Esophagus muscularis mucosa (tissue), 4 donors: ENCODE measurements around the gene ST8SIA5. TPM values are rescaled to one million over a fixed set of nuclear protein-coding genes. Genes with fewer than 3 reads are reported as not detected.

ENCODE experiments used
- DNase-seq: peaks from one replicate; pipeline ENCODE4 v3.0.0-alpha.2; 2017; ENCODE audit errors: extremely low spot score
- H3K27ac ChIP-seq, 4 donors: fragments of 200-600 bp; sonication (generic); replicated peaks in 1 of 4; 1 replicate in 3 of 4; 2 replicates in 1 of 4; pipeline ENCODE4 v1.5.1; 2016 to 2019; ENCODE audit warnings: mild to moderate bottlenecking in 1 of 4
- H3K27me3 ChIP-seq, 4 donors: fragments of 200-600 bp; sonication (generic); one replicate each; pipeline versions ENCODE4 v1.5.1 to v1.6.0; 2016 to 2019
- H3K36me3 ChIP-seq, 4 donors: fragments of 200-600 bp; sonication (generic); one replicate each; pipeline ENCODE4 v1.5.1; 2016 to 2019
- H3K4me1 ChIP-seq, 4 donors: fragments of 200-600 bp; sonication (generic); one replicate each; pipeline ENCODE4 v1.5.1; 2016 to 2019
- H3K4me3 ChIP-seq, 4 donors: fragments of 200-600 bp; sonication (generic); 1 replicate in 2 of 4; 2 replicates in 2 of 4; pipeline ENCODE4 v1.5.1; 2016 to 2019; ENCODE audit warnings: mild to moderate bottlenecking in 4 of 4, moderate library complexity in 1 of 4
- H3K9me3 ChIP-seq, 4 donors: fragments of 200-600 bp; sonication (generic); 1 replicate in 3 of 4; 2 replicates in 1 of 4; pipeline ENCODE4 v1.5.1; 2016 to 2019
- CTCF ChIP-seq, 3 experiments: fragments of 200-600 bp in 2 of 3; fragments of 450-650 bp in 1 of 3; sonication (generic) in 2 of 3; IDR thresholded peaks; one replicate each; pipeline ENCODE4 v1.5.1; 2017 to 2019; ENCODE audit warnings: antibody characterized with exemption in 3 of 3, mild to moderate bottlenecking in 2 of 3, moderate library complexity in 1 of 3
- EP300 ChIP-seq: sonication (generic); formaldehyde crosslinking; IDR thresholded peaks from one replicate; pipeline ENCODE4 v1.6.1; 2017; ENCODE audit warnings: antibody characterized with exemption
- POLR2A ChIP-seq: fragments of 450-650 bp; IDR thresholded peaks from one replicate; pipeline ENCODE4 v1.6.1; 2017; ENCODE audit warnings: antibody characterized with exemption, moderate library complexity, mild to moderate bottlenecking, low read depth
- POLR2AphosphoS5 ChIP-seq, 2 donors: sonication (generic); formaldehyde crosslinking; IDR thresholded peaks; one replicate each; pipeline ENCODE4 v1.6.1; 2017; ENCODE audit warnings: antibody characterized with exemption in 2 of 2
- WGBS: methylation state at CpG from one replicate; pipeline ENCODE4 v1.1.5; 2018; 5-methylcytosine and 5-hydroxymethylcytosine counted together
- intact Hi-C: fragments of 100-400 bp; cut with DNase I; formaldehyde crosslinking; loops from one replicate; pipeline ENCODE4 v1.15.1; 2023
- total RNA-seq, 4 donors: library from RNA; depleted of rRNA; stranded (reverse); fragments of >200 nt; gene quantifications; one replicate each; pipeline versions ENCODE4 v1.1.0 to v1.2.1, GENCODE V29; 2016

The ST8SIA5 gene
- total RNA-seq, 4 donors from 2014 or later, result 0.06 to 0.26 TPM; not detected in 2

GRCh38 chr18:46772357-46772756, 15.5 kb upstream of the ST8SIA5 start:
- no peak for TF ChIP-seq POLR2AphosphoS5 (IDR thresholded peaks at IDR 0.05)
- no peak for TF ChIP-seq POLR2A
- no peak for TF ChIP-seq EP300
- TF ChIP-seq CTCF (IDR thresholded peaks at IDR 0.05), result no peak
- intact Hi-C loops, result no loop called here
- no peaks in the 10 kb centered on the region for H3K36me3 ChIP-seq
- no peak overlapping the region for H3K4me3 ChIP-seq
- H3K27me3 ChIP-seq, result peaks cover 0 to 14% (median 0%) of the 10 kb centered on the region in 4 donors
- peaks cover 0 to 10% (median 0%) of the 10 kb centered on the region in 4 donors for H3K4me1 ChIP-seq
- H3K9me3 ChIP-seq, result no peaks in the 10 kb centered on the region
- WGBS, result 56% methylated on average over 5 of the region's 5 CpGs
- no peak for DNase-seq
- no peak overlapping the region for H3K27ac ChIP-seq

DNA sequence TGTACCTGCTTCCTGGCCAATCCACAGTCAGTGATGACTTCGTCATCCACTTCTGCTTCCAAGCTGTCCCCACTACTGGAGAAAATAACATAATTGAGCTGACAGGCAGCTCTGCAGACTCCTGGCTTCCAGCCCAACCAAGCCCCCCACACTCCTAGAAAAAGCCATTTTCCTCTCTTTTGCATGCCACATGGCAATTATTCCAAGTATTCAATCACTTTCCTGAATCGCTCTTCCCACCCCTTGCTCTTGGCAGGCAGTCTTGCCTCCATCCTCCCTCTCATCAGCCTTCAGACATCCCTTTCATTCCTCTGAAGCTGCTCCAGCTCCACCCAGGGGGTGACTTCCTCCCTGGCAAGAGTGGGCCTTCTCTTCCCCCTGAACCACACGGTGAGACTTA, 14.3 kb upstream of the ST8SIA5 start:
- peaks cover 0 to 14% (median 0%) of the 10 kb centered on the region in 4 donors for H3K27me3 ChIP-seq
- WGBS, result 47% methylated on average over 3 of the region's 3 CpGs
- no peaks in the 10 kb centered on the region for H3K36me3 ChIP-seq
- no peak overlapping the region for H3K27ac ChIP-seq
- H3K4me3 ChIP-seq, result no peak overlapping the region
- DNase-seq, result no peak
- no peaks in the 10 kb centered on the region for H3K9me3 ChIP-seq
- TF ChIP-seq CTCF (IDR thresholded peaks at IDR 0.05) (no peak), EP300 (no peak), POLR2A (no peak), POLR2AphosphoS5 (IDR thresholded peaks at IDR 0.05) (no peak)
- intact Hi-C loops, result no loop called here
- peaks cover 0 to 10% (median 0%) of the 10 kb centered on the region in 4 donors for H3K4me1 ChIP-seq

- no peak for DNase-seq
- Histone ChIP-seq H3K9me3 (no peaks in the 10 kb centered on the region), H3K27me3 (peaks cover 0 to 14% (median 0%) of the 10 kb centered on the region in 4 donors), H3K4me3 (no peak overlapping the region), H3K36me3 (no peaks in the 10 kb centered on the region), H3K4me1 (peaks cover 0 to 10% (median 0%) of the 10 kb centered on the region in 4 donors), H3K27ac (no peak overlapping the region)
- intact Hi-C loops, result no loop called here
- WGBS, result 88% methylated on average over 2 of the region's 2 CpGs
- no peak for TF ChIP-seq POLR2AphosphoS5 (IDR thresholded peaks at IDR 0.05)
- no peak for TF ChIP-seq POLR2A
- no peak for TF ChIP-seq CTCF (IDR thresholded peaks at IDR 0.05)
- no peak for TF ChIP-seq EP300
These were observed 13.9 kb upstream of the ST8SIA5 start for GRCh38 chr18:46770708-46771107.

GRCh38 chr18:46768166-46768921, 11.5 kb upstream of the ST8SIA5 start:
- TF ChIP-seq POLR2AphosphoS5 (IDR thresholded peaks at IDR 0.05) (no peak), EP300 (no peak), POLR2A (no peak), CTCF (IDR thresholded peaks at IDR 0.05) (no peak)
- Histone ChIP-seq H3K4me1 (peaks cover 0 to 10% (median 0%) of the 10 kb centered on the region in 4 donors), H3K27me3 (peaks cover 0 to 23% (median 0%) of the 10 kb centered on the region in 4 donors), H3K27ac (no peak overlapping the region), H3K9me3 (no peaks in the 10 kb centered on the region), H3K36me3 (no peaks in the 10 kb centered on the region), H3K4me3 (no peak overlapping the region)
- intact Hi-C loops, result no loop called here
- DNase-seq, result no peak
- WGBS, result 61% methylated on average over 6 of the region's 9 CpGs

- Histone ChIP-seq H3K4me1 (peaks cover 0 to 10% (median 0%) of the 10 kb centered on the region in 4 donors), H3K9me3 (no peaks in the 10 kb centered on the region), H3K27me3 (peaks cover 0 to 23% (median 0%) of the 10 kb centered on the region in 4 donors), H3K4me3 (no peak overlapping the region), H3K27ac (no peak overlapping the region), H3K36me3 (no peaks in the 10 kb centered on the region)
- DNase-seq, result no peak
- TF ChIP-seq POLR2A, result no peak
- TF ChIP-seq POLR2AphosphoS5 (IDR thresholded peaks at IDR 0.05), result no peak
- intact Hi-C loops, result no loop called here
These were observed 10.4 kb upstream of the ST8SIA5 start for GRCh38 chr18:46767217-46767616.
